ENCODE data around the gene MYO10.

GRCh38 chr5:16963821-16964220, 27.7 kb upstream of the MYO10 start:
- TF ChIP-seq CTCF (IDR thresholded peaks at IDR 0.05) (no peak), POLR2A (IDR thresholded peaks at IDR 0.05) (no peak), EP300 (IDR thresholded peaks at IDR 0.05) (no peak)
